HCT116 (cell line): ENCODE measurements around the gene CDH23.

Experiments
- CTCF ChIP-seq, 3 experiments: fragments of 200-600 bp in 1 of 3; sonication (generic) in 1 of 3; IDR thresholded peaks in 2 of 3; conservative IDR thresholded peaks in 1 of 3; 2 replicates each; pipeline ENCODE4 v1.5.1; 2012 to 2017; ENCODE audit warnings: low read depth in 2 of 3, low read length in 2 of 3, antibody characterized with exemption in 1 of 3, borderline replicate concordance in 1 of 3, control low read depth in 1 of 3, mild to moderate bottlenecking in 1 of 3, mixed read lengths in 1 of 3, mixed run types in 1 of 3, moderate library complexity in 1 of 3; ENCODE audit not compliant: insufficient read depth in 1 of 3
- POLR2A ChIP-seq: IDR thresholded peaks from 2 replicates; pipeline ENCODE4 v1.7.0; 2011; ENCODE audit warnings: borderline replicate concordance; ENCODE audit not compliant: insufficient read depth, insufficient read length; ENCODE audit errors: extremely low read depth
- POLR2AphosphoS5 ChIP-seq: IDR thresholded peaks from 2 replicates; pipeline ENCODE4 v1.6.1; 2011; ENCODE audit warnings: mild to moderate bottlenecking, low read depth, low read length, moderate library complexity
- SIN3A ChIP-seq: IDR thresholded peaks from 2 replicates; pipeline ENCODE4 v1.6.1; 2012; ENCODE audit warnings: low read depth

GRCh38 chr10:71802715-71803488, 406.2 kb downstream of the CDH23 start:
- TF ChIP-seq POLR2A (no peak), CTCF (IDR thresholded peaks at IDR 0.05 in 2 of 3, conservative IDR thresholded peaks at IDR 0.05 in 1 of 3; ENCODE audit: borderline replicate concordance in 1 of 3, insufficient read depth in 1 of 3, low read depth in 2 of 3, low read length in 2 of 3) (no peak), SIN3A (no peak), POLR2AphosphoS5 (no peak)
